Adrenal gland (tissue), 5 donors: ENCODE data around the gene DEAF1.
"Not testable (repeated sequence)": the region's sequence is repeated elsewhere in the genome, so short reads cannot be mapped to it uniquely, and the experiment has no call there.

ENCODE experiments used
- POLR2A ChIP-seq, 2 donors: fragments of 450-650 bp; IDR thresholded peaks; one replicate each; pipeline ENCODE4 v1.6.1; 2017; ENCODE audit warnings: antibody characterized with exemption in 2 of 2, mild to moderate bottlenecking in 2 of 2, moderate library complexity in 1 of 2
- TF ChIP-seq, protein P1 (sequence below), 6 experiments: fragments of 450-650 bp in 4 of 6; fragments of 200-600 bp in 2 of 6; sonication (generic) in 1 of 6; IDR thresholded peaks; 1 replicate in 5 of 6; 2 replicates in 1 of 6; pipeline versions ENCODE4 v1.5.1 to v1.8.0; 2016 to 2021; ENCODE audit warnings: antibody characterized with exemption in 6 of 6, mild to moderate bottlenecking in 2 of 6, moderate library complexity in 1 of 6
- donor health status: DM: no; HTN: no; CAD: no.

DNA sequence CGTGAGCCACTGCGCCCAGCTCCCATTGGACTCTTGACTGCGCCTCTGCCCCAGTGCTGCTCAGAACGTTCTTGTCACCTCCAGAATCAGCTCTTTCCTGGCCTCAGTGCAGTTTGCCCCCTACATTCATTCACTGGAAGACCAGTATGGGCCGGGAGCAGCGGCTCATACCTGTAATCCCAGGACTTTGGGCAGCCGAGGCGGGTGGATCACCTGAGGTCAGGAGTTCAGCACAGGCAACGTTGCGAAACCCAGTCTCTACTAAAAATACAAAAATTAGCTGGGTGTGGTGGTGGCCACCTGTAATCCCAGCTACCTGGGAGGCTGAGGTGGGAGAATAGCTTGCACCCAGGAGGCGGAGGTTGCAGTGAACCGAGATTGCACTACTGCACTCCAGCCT is 40.6 kb downstream of the DEAF1 start:
- TF ChIP-seq, protein P1, sequence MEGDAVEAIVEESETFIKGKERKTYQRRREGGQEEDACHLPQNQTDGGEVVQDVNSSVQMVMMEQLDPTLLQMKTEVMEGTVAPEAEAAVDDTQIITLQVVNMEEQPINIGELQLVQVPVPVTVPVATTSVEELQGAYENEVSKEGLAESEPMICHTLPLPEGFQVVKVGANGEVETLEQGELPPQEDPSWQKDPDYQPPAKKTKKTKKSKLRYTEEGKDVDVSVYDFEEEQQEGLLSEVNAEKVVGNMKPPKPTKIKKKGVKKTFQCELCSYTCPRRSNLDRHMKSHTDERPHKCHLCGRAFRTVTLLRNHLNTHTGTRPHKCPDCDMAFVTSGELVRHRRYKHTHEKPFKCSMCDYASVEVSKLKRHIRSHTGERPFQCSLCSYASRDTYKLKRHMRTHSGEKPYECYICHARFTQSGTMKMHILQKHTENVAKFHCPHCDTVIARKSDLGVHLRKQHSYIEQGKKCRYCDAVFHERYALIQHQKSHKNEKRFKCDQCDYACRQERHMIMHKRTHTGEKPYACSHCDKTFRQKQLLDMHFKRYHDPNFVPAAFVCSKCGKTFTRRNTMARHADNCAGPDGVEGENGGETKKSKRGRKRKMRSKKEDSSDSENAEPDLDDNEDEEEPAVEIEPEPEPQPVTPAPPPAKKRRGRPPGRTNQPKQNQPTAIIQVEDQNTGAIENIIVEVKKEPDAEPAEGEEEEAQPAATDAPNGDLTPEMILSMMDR (IDR thresholded peaks at IDR 0.05): not testable (repeated sequence)
- TF ChIP-seq POLR2A (IDR thresholded peaks at IDR 0.05): not testable (repeated sequence)
